WTC11 (cell line): Measurements from ENCODE around the gene KEAP1. TPM values are rescaled to one million over a fixed set of nuclear protein-coding genes. Genes with fewer than 3 reads are reported as not detected.
A peak's percentile ranks its signal among the peaks of the same experiment; 100 is the strongest.

Experiments
- ATAC-seq: fragments of 200-7000 bp; cut with Tn5 transposase; 2 replicates; pipeline ENCODE4 v1.10.0; 2021; ENCODE audit warnings: mild to moderate bottlenecking, moderate library complexity
- CTCF ChIA-PET: fragments of 300-600 bp; sonication (Branson Sonifier 250); formaldehyde crosslinking; loops from one replicate; lab custom pipeline; 2021; ENCODE audit warnings: antibody characterized with exemption; lab: Charles Lee
- POLR2A ChIA-PET: fragments of 350-600 bp; sonication (Branson Sonifier 250); formaldehyde crosslinking; loops from one replicate; lab custom pipeline; 2021; ENCODE audit warnings: antibody characterized with exemption; lab: Charles Lee
- DNase-seq: peaks from one replicate; pipeline ENCODE4 v3.0.0; 2021; ENCODE audit warnings: low spot score
- H3K27ac Mint-ChIP-seq: 2 replicates; pipeline ENCODE4 v1.8.0; 2021; ENCODE audit warnings: mixed read lengths
- H3K27me3 Mint-ChIP-seq: 2 replicates; pipeline ENCODE4 v1.8.0; 2021; ENCODE audit warnings: low read depth, mild to moderate bottlenecking, moderate library complexity, mixed read lengths
- H3K36me3 Mint-ChIP-seq: 2 replicates; pipeline ENCODE4 v1.8.0; 2021; ENCODE audit warnings: mixed read lengths
- H3K4me1 Mint-ChIP-seq: 2 replicates; pipeline ENCODE4 v1.8.0; 2022; ENCODE audit warnings: mixed read lengths
- H3K4me3 Mint-ChIP-seq: 2 replicates; pipeline ENCODE4 v1.8.0; 2021; ENCODE audit warnings: mild to moderate bottlenecking, moderate library complexity, mixed read lengths
- H3K9me3 Mint-ChIP-seq: 2 replicates; pipeline ENCODE4 v1.8.0; 2021; ENCODE audit warnings: mixed read lengths
- ATF1 ChIP-seq: sonication (generic); formaldehyde crosslinking; IDR thresholded peaks from 2 replicates; pipeline ENCODE4 v1.8.1; 2023; ENCODE audit warnings: mild to moderate bottlenecking, moderate library complexity, missing genetic modification reagents
- ATF3 ChIP-seq: sonication (generic); formaldehyde crosslinking; conservative IDR thresholded peaks from 2 replicates; pipeline ENCODE4 v1.8.1; 2022; ENCODE audit warnings: mild to moderate bottlenecking, missing genetic modification reagents
- CREB1 ChIP-seq: sonication (generic); formaldehyde crosslinking; IDR thresholded peaks from 2 replicates; pipeline ENCODE4 v1.8.0; 2023; ENCODE audit warnings: mild to moderate bottlenecking, missing genetic modification reagents
- E2F5 ChIP-seq: sonication (generic); formaldehyde crosslinking; IDR thresholded peaks from 2 replicates; pipeline ENCODE4 v1.8.1; 2022; ENCODE audit warnings: mild to moderate bottlenecking, moderate library complexity, missing genetic modification reagents
- EMX1 ChIP-seq: fragments of 250-450 bp; sonication (Bioruptor Pico); IDR thresholded peaks from 2 replicates; pipeline ENCODE4 v1.8.0; 2021; ENCODE audit warnings: mild to moderate bottlenecking
- FOXK1 ChIP-seq: sonication (generic); formaldehyde crosslinking; IDR thresholded peaks from 2 replicates; pipeline ENCODE4 v1.8.0; 2022; ENCODE audit warnings: mild to moderate bottlenecking, moderate library complexity, missing genetic modification reagents
- GABPB1 ChIP-seq: sonication (generic); formaldehyde crosslinking; IDR thresholded peaks from 2 replicates; pipeline ENCODE4 v1.8.1; 2023; ENCODE audit warnings: mild to moderate bottlenecking, missing genetic modification reagents
- JAZF1 ChIP-seq: fragments of 250-450 bp; sonication (Bioruptor Pico); IDR thresholded peaks from 2 replicates; pipeline ENCODE4 v1.9.0; 2021; ENCODE audit warnings: moderate library complexity, mild to moderate bottlenecking, inconsistent platforms
- JUN ChIP-seq: sonication (generic); formaldehyde crosslinking; IDR thresholded peaks from 2 replicates; pipeline ENCODE4 v1.8.0; 2023; ENCODE audit warnings: mild to moderate bottlenecking, missing genetic modification reagents
- KAT7 ChIP-seq: sonication (generic); formaldehyde crosslinking; IDR thresholded peaks from 2 replicates; pipeline ENCODE4 v1.8.1; 2023; ENCODE audit warnings: missing genetic modification reagents, mild to moderate bottlenecking, borderline replicate concordance
- NFYB ChIP-seq: sonication (generic); formaldehyde crosslinking; conservative IDR thresholded peaks from 2 replicates; pipeline ENCODE4 v1.8.0; 2022; ENCODE audit warnings: low read depth, missing genetic modification reagents
- NR3C1 ChIP-seq: sonication (generic); formaldehyde crosslinking; conservative IDR thresholded peaks from 2 replicates; pipeline ENCODE4 v1.8.1; 2023; ENCODE audit warnings: low read depth, mild to moderate bottlenecking, missing genetic modification reagents
- OVOL2 ChIP-seq: fragments of 250-450 bp; sonication (Bioruptor Pico); IDR thresholded peaks from 2 replicates; pipeline ENCODE4 v1.9.0; 2021; ENCODE audit warnings: mild to moderate bottlenecking, borderline replicate concordance
- RELA ChIP-seq: sonication (generic); formaldehyde crosslinking; IDR thresholded peaks from 2 replicates; pipeline ENCODE4 v1.8.1; 2022; ENCODE audit warnings: missing genetic modification reagents, mild to moderate bottlenecking, borderline replicate concordance
- RORB ChIP-seq: fragments of 250-450 bp; sonication (Bioruptor Pico); IDR thresholded peaks from 2 replicates; pipeline ENCODE4 v1.9.0; 2021; ENCODE audit warnings: mild to moderate bottlenecking
- SMAD4 ChIP-seq: sonication (generic); formaldehyde crosslinking; IDR thresholded peaks from 2 replicates; pipeline ENCODE4 v1.8.0; 2022; ENCODE audit warnings: mild to moderate bottlenecking, missing genetic modification reagents
- TCF7 ChIP-seq: sonication (generic); formaldehyde crosslinking; IDR thresholded peaks from 2 replicates; pipeline ENCODE4 v1.8.0; 2022; ENCODE audit warnings: mild to moderate bottlenecking, low read depth, missing genetic modification reagents, moderate library complexity
- TEAD1 ChIP-seq: sonication (generic); formaldehyde crosslinking; IDR thresholded peaks from 2 replicates; pipeline ENCODE4 v1.8.0; 2022; ENCODE audit warnings: mild to moderate bottlenecking, missing genetic modification reagents
- USF2 ChIP-seq: sonication (generic); formaldehyde crosslinking; IDR thresholded peaks from 2 replicates; pipeline ENCODE4 v1.8.1; 2023; ENCODE audit warnings: mild to moderate bottlenecking, missing genetic modification reagents, moderate library complexity
- ZNF281 ChIP-seq: sonication (generic); formaldehyde crosslinking; IDR thresholded peaks from 2 replicates; pipeline ENCODE4 v1.8.0; 2023; ENCODE audit warnings: mild to moderate bottlenecking, missing genetic modification reagents
- ZNF416 ChIP-seq: fragments of 250-450 bp; sonication (Bioruptor Pico); IDR thresholded peaks from 2 replicates; pipeline ENCODE4 v1.9.0; 2021; ENCODE audit warnings: mild to moderate bottlenecking, inconsistent platforms
- total RNA-seq: library from RNA; stranded (reverse); gene quantifications from 3 replicates; pipeline ENCODE4 v1.2.3, GENCODE V29; 2021
- TF ChIP-seq, protein P1 (sequence below): sonication (generic); formaldehyde crosslinking; IDR thresholded peaks from 2 replicates; pipeline ENCODE4 v1.8.1; 2023; ENCODE audit warnings: mild to moderate bottlenecking, moderate library complexity, missing genetic modification reagents
- TF ChIP-seq, protein P2 (sequence below): sonication (generic); formaldehyde crosslinking; IDR thresholded peaks from 2 replicates; pipeline ENCODE4 v1.8.0; 2022; ENCODE audit warnings: mild to moderate bottlenecking, missing genetic modification reagents
- TF ChIP-seq, protein P3 (sequence below): sonication (generic); formaldehyde crosslinking; IDR thresholded peaks from 2 replicates; pipeline ENCODE4 v1.8.0; 2022; ENCODE audit warnings: mild to moderate bottlenecking, missing genetic modification reagents

The KEAP1 gene
- total RNA-seq, 1 experiment from 2014 or later = 68.7 TPM

DNA sequence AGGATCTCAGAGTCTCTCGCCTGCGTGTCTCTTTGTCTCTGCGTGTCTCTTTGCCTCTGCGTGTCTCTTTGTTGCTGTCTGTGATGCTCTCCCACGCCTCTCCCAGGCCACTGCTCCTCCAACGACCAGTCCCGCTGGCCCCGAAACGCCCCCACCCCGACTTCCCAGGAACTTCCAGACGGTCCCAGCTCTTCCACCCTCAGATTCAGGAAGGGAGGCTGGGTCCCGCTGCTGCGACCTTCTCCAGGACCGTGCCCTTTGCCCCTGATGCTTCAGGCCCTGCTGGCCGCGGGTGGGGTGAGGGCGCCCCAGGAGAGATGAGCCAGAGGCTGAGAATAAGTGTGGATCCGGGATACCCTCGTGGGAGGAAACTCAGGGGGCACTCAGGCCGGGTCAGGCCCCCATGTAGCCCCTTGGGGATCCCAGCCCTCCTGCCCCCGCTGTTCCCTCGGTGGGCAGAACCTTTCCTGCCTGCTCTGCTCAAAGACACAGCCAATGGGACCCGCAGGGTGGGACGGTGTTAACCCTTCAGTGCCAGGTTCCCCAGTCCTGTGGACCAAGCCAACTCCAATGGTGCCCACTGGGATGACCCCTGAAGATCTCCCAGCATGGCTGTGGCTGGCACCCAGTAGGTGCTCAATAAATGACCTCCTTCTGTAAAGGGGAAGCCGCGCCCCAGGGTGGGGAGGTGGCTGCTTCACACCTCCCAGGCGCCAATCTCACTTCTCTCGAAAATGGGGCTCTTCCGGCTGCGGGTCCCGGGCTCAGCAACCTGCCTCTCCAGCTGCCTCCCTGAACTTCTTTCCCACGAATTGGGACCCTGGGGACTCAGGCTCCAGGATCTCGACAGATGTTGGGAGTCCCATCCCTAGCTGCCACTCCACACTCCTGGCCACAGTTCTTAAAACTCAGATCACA lies 15.5 kb upstream of the KEAP1 start:
- peaks cover 31% of the 10 kb centered on the region for H3K4me1 Mint-ChIP-seq
- peak; percentile 45 for DNase-seq
- ChIA-PET CTCF (interaction anchor here (0.6 to 4.4 kb wide), 14 partner anchors 8 to 348 kb away, joined by 3 to 17 read pairs (median 5); partner anchors contain the start of gene ATG4D), POLR2A (no interaction called here)
- no peak for ATAC-seq
- H3K4me3 Mint-ChIP-seq = peak overlapping the region; percentile 80
- H3K9me3 Mint-ChIP-seq = no peaks in the 10 kb centered on the region
- TF ChIP-seq NR3C1 (no peak), RELA (CRISPR knock-in tag) (no peak), EMX1 (CRISPR knock-in tag) (no peak), RORB (no peak), ATF3 (no peak)
- TF ChIP-seq, protein P1, sequence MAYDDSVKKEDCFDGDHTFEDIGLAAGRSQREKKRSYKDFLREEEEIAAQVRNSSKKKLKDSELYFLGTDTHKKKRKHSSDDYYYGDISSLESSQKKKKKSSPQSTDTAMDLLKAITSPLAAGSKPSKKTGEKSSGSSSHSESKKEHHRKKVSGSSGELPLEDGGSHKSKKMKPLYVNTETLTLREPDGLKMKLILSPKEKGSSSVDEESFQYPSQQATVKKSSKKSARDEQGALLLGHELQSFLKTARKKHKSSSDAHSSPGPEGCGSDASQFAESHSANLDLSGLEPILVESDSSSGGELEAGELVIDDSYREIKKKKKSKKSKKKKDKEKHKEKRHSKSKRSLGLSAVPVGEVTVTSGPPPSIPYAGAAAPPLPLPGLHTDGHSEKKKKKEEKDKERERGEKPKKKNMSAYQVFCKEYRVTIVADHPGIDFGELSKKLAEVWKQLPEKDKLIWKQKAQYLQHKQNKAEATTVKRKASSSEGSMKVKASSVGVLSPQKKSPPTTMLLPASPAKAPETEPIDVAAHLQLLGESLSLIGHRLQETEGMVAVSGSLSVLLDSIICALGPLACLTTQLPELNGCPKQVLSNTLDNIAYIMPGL (CRISPR knock-in tag) = 0 out of 2 replicates have a peak, but pooled peaks have one; percentile 33
- peaks cover 2% of the 10 kb centered on the region; the same call in 1 of the 2 replicates for H3K36me3 Mint-ChIP-seq
- no peak overlapping the region for H3K27ac Mint-ChIP-seq
- peaks cover 61% of the 10 kb centered on the region for H3K27me3 Mint-ChIP-seq

DNA sequence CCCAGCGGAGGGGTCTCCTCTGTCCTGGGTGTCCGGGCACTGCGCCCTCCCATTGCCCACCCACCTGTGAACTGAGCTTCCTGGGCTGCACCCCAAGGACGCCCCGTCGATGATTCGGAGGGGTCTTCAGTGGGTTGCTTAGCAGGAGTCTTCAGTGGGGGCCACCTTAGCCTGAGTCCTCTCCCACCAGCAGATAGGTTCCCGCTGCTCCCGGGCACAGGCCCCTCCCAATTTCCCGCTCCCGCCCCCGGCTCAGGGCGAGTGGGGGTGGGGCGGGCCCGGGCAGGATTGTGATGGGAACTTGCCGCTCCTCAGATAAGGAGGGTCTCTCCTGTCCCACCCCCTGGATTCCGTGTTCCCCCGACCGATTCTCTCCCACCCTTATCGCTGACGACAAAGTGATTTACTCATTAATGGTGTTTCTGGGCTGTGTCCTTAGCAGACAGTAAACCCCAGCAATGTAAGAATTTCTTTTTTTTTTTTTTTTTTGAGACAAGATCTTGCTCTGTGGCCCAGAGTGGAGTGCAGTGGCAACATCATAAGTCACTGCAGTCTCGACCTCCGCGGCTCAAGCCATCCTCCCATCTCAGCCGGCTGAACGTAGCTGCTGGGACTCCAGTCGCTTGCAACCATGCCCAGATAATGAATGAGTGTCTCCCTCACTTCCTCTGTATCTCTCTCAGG lies 14.7 kb upstream of the KEAP1 start:
- ChIA-PET POLR2A (interaction anchor here (0.8 kb wide), 1 partner anchor 178 kb away, joined by 3 read pairs; no protein-coding TSS in a partner anchor), CTCF (interaction anchor here (0.6 to 4.4 kb wide), 14 partner anchors 10 to 185 kb away, joined by 3 to 19 read pairs (median 5); partner anchors contain the start of genes ATG4D and QTRT1)
- H3K27me3 Mint-ChIP-seq = peaks cover 69% of the 10 kb centered on the region
- H3K9me3 Mint-ChIP-seq = no peaks in the 10 kb centered on the region
- H3K27ac Mint-ChIP-seq = no peak overlapping the region
- peaks cover 8% of the 10 kb centered on the region; the same call in 1 of the 2 replicates for H3K36me3 Mint-ChIP-seq
- H3K4me3 Mint-ChIP-seq = peak overlapping the region; percentile 80
- DNase-seq (peak; percentile 65), ATAC-seq (peak; percentile 38)
- peaks cover 35% of the 10 kb centered on the region for H3K4me1 Mint-ChIP-seq
- TF ChIP-seq ATF1 (no peak), KAT7 (0 out of 2 replicates have a peak, but pooled peaks have one; percentile 3), TEAD1 (CRISPR knock-in tag) (no peak), SMAD4 (no peak), E2F5 (CRISPR knock-in tag) (peak; percentile 57; the same call in 1 of the 2 replicates), CREB1 (CRISPR knock-in tag) (no peak), JUN (CRISPR knock-in tag) (no peak), JAZF1 (CRISPR knock-in tag) (no peak), OVOL2 (CRISPR knock-in tag) (no peak), NR3C1 (no peak), TCF7 (CRISPR knock-in tag) (no peak), ZNF281 (CRISPR knock-in tag) (no peak), USF2 (no peak), GABPB1 (CRISPR knock-in tag) (no peak), NFYB (CRISPR knock-in tag) (0 out of 2 replicates have a peak, but pooled peaks have one; percentile 8), FOXK1 (CRISPR knock-in tag) (0 out of 2 replicates have a peak, but pooled peaks have one; percentile 28), ZNF416 (CRISPR knock-in tag) (no peak)
- TF ChIP-seq, protein P2, sequence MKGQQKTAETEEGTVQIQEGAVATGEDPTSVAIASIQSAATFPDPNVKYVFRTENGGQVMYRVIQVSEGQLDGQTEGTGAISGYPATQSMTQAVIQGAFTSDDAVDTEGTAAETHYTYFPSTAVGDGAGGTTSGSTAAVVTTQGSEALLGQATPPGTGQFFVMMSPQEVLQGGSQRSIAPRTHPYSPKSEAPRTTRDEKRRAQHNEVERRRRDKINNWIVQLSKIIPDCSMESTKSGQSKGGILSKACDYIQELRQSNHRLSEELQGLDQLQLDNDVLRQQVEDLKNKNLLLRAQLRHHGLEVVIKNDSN = no peak
- TF ChIP-seq, protein P3, sequence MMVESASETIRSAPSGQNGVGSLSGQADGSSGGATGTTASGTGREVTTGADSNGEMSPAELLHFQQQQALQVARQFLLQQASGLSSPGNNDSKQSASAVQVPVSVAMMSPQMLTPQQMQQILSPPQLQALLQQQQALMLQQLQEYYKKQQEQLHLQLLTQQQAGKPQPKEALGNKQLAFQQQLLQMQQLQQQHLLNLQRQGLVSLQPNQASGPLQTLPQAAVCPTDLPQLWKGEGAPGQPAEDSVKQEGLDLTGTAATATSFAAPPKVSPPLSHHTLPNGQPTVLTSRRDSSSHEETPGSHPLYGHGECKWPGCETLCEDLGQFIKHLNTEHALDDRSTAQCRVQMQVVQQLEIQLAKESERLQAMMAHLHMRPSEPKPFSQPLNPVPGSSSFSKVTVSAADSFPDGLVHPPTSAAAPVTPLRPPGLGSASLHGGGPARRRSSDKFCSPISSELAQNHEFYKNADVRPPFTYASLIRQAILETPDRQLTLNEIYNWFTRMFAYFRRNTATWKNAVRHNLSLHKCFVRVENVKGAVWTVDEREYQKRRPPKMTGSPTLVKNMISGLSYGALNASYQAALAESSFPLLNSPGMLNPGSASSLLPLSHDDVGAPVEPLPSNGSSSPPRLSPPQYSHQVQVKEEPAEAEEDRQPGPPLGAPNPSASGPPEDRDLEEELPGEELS (CRISPR knock-in tag) = 0 out of 2 replicates have a peak, but pooled peaks have one; percentile 27
